ENCODE data around the gene GUCY2C.
A peak's percentile ranks its signal among the peaks of the same experiment; 100 is the strongest.

The GUCY2C gene

DNA sequence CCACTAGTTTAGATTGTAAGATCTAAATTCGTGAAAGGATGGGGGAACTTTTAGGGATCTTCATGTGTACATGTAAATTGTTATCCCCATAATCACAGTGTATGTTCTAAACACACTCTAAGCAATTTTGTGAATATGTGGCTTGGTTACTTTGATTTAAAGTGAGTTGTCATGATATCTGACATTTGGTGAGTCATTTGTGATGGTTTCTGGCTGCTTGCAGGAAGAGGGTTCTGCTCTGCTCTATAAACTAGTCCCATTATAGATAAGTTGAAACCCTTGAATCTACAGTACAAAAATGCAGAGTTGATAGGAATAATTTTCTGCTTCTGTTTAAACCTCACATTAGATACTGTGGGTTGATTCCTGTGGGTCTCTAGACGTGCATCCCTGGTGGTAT is 14.8 kb downstream of the GUCY2C start:
- DNase-seq (ENCODE audit: low read depth) = no peak

GRCh38 chr12:14681190-14681589 is 15.2 kb downstream of the GUCY2C start:
- DNase-seq (ENCODE audit: low read depth) = no peak

DNA sequence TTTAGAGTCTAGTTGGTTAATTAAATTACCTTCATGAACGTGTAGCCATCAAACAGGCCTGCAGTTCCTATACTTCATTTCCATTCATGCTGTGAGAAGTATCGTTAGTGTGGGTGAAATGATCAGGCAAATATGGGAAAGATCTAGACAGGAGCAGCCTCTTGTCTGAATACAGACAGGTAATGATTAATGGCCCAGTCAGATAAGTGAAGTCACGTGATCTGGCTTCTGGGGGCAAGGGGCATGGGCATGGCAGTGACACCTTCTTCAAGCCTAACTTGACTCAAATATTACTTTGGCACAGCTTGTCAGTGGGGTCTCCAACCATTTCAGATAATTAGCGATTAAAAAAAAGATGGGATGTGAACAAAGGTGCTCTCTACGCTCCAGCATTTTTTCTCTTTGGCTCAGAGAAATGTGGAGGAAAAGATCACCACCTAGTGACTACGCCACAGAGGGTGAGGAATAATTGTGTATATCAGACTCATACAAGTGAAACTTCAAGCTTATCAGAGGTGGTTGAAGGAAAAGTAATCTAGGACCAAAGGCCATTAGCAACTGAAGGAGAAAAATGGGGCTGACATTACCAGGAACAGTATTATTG is 17.8 kb downstream of the GUCY2C start:
- no peak for DNase-seq (ENCODE audit: low read depth)

DNA sequence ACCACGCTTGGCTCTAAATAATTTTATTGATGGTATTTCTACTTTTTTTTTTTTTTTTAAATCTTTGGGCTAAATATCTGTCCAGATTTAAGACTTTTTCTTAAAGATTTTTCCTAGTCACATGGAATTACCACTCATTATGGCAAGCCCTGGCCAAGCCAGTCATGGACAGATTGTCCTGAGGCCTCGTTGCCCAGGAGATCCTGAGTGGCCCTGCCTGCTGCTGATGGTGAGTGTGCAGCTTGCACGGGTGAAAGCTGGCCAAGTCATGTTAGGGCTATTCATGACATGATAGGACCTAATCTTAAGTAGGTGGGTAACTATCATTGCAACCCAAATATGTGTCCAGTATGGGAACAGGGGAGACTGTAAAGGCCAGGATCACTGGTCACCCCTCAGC is 27.8 kb downstream of the GUCY2C start:
- DNase-seq (ENCODE audit: low read depth) = no peak

DNA sequence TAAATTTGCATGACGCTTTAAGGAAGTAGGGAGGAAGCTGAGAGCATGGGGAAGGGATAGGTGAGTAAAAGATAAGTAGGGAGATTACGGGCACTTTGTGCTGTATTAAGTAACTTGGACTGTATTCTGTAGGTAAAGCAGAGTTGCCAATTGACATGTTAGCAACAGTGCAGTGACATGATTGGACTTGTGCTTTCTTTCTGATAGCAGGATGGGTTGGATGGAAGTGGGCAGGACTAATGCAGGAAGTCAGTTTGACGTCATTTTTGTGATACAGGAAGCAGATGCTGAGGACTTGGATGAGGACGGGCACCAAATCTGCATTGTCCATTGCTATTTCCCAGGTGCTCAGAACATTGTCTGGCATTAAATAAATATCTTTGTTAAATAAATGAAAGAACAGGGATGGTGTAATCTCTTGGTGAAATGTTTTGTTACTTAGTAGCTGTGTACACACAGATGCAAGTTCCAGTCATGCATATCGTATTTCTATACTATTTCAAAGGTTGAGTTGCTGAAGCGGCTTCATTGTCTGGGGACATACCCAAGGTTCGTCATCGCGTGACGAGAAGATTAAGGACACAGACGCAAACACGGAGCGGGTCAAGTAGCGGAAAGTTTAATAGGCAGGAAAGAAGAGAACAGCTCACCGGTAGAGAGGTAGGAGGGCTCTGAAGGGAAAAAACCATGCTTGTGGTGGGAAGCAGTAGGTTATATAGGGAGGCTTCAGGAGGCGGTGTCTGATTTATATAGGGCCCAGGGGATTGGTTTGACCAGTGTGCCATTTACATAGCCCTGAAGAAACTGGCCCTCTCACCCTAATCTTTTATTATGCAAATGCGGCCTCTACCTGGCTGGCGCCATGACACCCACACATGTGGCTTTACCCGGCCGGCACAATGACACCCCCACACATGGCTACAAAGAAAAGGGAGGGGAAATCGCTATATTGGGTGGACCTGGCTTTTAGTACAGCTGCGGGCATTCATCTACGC is 30.7 kb downstream of the GUCY2C start:
- no peak for DNase-seq (ENCODE audit: low read depth)

DNA sequence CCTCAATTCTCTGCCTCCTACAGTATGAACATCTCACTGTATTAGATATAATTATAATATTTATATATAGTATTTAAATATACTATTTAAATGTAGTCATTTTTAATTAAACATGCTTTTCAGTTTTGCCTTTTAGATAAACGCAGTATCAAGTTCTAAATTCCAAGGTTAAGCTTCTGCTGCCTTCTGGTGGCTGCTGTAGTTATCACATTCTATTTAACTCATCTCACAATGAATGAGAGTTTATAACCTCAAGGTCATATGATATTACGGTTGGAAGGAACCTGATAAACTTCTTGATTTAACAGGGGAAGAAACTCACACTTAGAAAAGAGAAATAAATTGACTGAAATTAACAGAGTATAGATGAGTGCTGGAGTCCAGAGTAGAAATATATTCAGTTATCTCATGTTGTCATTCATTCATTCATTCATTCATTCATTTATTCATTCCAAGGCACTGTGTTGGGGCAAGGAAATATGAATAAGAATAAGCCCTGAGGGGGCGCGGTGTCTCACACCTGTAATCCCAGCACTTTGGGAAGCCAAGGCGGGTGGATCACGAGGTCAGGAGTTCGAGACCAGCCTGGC is 31.9 kb downstream of the GUCY2C start:
- DNase-seq (ENCODE audit: low read depth) = peak; percentile 25

GRCh38 chr12:14663002-14663401 is 33.4 kb downstream of the GUCY2C start:
- DNase-seq (ENCODE audit: low read depth) = no peak

GRCh38 chr12:14656846-14657245 is 39.6 kb downstream of the GUCY2C start:
- DNase-seq (ENCODE audit: low read depth) = no peak

DNA sequence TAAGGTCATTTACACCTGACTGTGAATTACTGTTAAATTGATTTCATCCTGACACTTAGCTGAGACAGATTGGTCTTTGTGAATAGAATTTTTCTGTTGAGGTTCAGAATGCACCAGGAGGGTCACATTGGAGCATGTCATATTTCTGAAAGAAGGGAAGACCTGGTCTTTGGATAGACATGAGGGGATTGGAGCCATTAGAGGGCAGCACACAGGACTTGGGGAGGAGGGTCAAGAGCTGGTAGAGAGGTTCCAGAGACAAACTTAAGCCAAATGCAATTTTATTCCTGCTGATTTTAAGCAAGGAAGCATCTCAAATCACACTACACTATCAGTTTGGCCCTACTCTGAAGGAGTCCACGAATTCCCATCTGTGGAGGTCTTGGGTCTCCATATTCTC is 41.1 kb downstream of the GUCY2C start:
- no peak for DNase-seq (ENCODE audit: low read depth)

DNA sequence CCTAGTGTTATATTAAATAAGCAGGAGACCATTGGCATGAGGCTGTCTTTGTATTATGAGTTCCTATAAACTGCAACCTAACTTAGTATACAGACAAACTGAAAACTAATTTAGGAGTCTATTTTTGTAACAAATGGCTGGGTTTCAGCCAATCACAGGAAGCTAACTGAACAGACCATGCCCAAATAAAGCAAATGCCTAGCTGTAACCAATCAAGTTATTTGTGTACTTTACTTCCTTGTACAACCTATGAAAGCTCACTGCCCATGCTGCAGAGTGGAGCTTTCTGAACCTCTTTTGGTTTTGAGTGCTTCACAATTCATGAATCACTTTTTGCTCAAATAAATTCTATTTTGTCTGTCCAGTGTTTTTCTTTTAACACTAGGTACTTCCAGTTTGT is 41.6 kb downstream of the GUCY2C start:
- no peak for DNase-seq (ENCODE audit: low read depth)

GRCh38 chr12:14654416-14654815 is 42.0 kb downstream of the GUCY2C start:
- no peak for DNase-seq (ENCODE audit: low read depth)

- DNase-seq (ENCODE audit: low read depth) = no peak
Observed at GRCh38 chr12:14652483-14652882, 43.9 kb downstream of the GUCY2C start.

GRCh38 chr12:14651371-14651770 is 45.0 kb downstream of the GUCY2C start:
- DNase-seq (ENCODE audit: low read depth) = no peak

DNA sequence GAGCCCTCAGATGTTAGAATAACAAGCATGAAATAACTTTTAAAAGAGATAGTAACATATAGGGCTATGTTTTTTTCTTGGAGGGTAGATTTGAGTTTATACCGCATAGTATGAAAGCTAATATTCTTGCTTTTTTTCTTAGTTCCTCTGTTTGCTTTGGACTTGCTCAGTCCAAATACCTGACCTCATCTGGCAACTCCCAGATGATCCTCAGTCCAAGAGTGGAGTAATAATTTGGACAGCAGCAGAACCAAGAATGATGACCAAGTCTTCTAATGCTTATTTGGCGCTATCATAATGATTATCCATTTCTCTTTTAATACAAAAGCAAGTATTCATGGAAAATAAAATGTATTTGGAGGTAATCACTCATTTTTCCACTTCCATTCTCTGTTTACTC is 45.6 kb downstream of the GUCY2C start:
- DNase-seq (ENCODE audit: low read depth) = peak; percentile 13

- DNase-seq (ENCODE audit: low read depth) = no peak
Observed at GRCh38 chr12:14647028-14647750, 49.2 kb downstream of the GUCY2C start.

- DNase-seq (ENCODE audit: low read depth) = no peak
Observed at GRCh38 chr12:14643251-14643650, 53.1 kb downstream of the GUCY2C start.

GRCh38 chr12:14638066-14638465 is 58.3 kb downstream of the GUCY2C start:
- DNase-seq (ENCODE audit: low read depth) = peak; percentile 61

GRCh38 chr12:14635776-14636175 is 60.6 kb downstream of the GUCY2C start:
- DNase-seq (ENCODE audit: low read depth) = no peak

GRCh38 chr12:14630793-14631192 is 65.6 kb downstream of the GUCY2C start:
- no peak for DNase-seq (ENCODE audit: low read depth)

DNA sequence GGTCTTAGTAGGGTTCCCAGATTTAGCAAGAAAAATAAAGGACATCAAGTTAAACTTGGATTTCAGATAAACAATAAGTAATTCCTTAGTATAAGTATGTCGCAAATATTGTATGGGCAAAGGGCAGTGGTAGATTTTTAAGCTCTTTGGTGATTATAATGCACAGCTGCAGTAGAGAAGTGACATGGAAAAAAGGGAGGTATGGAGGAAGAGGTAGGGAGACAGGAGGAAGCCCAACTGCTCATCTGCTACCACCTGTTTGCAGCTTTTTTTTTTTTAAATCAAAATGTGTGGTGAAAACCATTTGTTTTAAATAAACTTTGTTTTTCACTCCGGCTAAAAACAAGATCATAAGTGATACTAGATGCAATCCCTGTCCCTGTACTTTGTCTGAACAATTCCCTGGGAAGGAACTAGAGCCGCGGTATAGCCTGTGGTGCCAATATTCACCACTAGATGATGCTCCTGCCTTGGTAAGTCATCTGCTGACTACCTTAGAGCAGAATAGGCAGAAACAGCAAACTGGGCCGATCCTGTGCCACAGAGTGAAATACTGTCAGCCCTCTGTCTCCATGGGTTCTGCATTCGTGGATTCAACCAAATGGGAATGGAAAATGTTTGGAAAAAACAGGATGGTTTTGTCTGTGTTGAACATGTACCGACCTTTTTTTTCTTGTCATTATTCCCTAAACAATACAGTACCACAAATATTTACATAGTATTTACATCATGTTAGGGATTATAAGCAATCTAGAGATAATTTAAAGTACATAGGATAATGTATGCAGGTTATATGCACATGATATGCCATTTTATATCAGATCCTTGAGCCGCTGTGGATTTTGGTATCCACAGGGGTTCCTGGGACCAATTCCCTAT is 66.3 kb downstream of the GUCY2C start:
- DNase-seq (ENCODE audit: low read depth) = peak; percentile 65

DNA sequence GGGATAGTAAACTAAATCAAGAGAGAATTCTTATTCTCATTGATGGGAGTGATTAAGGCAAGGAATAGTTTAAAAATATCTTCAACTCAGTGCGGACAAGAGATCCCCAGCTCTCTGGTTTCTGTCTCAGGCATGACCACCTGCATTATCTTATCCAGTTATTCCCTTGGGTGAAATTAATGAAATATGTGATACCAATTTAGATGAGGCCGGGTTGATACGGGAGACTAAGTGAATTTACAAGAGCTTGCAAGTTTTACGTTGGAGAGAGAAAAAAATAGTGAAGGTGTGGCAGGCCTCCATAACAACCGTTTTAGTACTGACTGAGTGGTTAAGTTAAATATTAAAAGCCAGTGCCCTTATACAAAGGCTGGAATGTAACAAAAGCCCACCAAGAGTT is 67.6 kb downstream of the GUCY2C start:
- no peak for DNase-seq (ENCODE audit: low read depth)
